ENCODE data around the gene TRAPPC5.

The TRAPPC5 gene

DNA sequence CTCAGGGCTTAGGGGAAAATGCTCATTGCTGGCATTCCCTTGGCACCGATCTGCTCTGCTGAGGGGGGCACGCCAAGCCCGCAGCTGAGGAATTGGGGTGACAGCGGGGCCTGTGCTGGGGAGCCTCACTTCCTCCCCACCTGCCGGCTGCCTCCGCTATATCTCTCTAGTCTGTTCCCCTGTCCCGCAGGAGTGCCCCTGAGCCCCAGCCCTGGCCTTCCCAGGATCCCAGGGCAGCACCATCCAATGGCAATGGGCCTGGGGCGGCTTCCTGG, 34.3 kb upstream of the TRAPPC5 start:
- DNase-seq: no peak

DNA sequence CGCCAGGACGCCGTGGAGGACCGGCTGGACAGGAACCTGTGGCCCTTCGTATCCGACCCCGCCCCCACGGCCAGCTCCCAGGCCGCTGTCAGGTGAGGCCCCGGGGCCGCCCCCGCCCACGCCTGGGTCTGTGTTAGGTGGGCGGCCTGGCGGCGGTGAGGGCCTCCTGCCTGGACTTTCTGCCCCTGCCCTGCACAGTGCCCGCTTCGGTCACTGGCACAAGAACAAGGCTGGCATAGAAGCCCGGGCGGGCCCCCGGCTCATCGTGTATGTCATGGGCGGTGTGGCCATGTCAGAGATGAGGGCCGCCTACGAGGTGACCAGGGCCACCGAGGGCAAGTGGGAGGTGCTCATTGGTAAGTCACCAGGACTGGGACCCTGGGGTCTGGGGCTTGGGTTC, 33.5 kb upstream of the TRAPPC5 start:
- no peak for DNase-seq

DNA sequence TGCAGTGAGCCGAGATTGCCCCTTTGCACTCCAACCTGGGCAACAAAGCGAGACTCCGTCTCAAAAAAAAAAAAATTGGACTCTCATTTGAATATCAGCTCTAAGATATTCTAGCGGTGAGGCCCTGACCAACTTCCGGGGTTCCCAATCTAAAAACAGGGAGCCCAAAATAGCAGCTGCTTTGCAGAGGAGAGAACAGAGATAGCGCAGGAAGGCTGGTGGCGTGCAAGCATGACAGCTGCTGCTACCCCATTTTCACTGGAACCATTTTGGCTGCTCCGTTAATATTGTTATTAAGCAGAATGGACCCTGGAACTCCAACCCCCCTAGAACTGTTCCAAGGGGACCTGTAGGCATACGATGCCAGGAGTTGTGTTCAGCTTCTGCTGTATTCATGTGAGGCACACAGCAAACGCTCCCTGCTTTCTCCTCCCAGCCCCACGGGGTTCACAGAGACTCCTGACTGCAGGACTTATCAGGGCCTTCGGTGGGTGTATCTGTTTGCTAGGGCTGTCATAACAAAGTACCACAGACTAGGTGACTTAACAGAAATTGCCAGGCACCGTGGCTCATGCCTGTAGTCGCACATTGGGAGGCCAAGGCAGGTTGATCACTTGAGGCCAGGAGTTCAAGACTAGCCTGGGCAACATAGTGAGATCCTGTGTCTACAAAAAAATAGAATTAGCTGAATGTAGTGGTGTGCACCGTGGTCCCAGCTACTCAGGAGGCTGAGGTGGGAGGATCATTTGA, 32.2 kb upstream of the TRAPPC5 start:
- no peak for DNase-seq

DNA sequence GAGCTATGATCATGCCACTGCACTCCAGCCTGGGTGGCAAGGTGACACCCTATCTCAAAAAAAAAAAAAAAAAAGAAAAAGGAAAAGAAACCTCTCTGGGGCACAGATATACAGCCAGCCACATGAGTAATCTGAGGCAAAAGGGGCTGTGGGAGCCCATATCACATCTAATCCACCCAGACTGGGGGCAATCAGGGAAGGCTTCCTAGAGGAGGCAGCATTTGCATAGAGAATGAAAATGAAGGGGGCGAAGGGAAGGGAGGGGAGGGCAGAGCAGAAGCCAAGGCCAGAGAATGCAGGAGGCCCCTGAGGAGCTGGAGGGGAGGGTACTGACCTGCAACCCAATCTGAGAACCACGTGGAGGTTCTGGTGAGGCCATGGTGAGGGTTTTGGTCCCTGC, 30.5 kb upstream of the TRAPPC5 start:
- no peak for DNase-seq

DNA sequence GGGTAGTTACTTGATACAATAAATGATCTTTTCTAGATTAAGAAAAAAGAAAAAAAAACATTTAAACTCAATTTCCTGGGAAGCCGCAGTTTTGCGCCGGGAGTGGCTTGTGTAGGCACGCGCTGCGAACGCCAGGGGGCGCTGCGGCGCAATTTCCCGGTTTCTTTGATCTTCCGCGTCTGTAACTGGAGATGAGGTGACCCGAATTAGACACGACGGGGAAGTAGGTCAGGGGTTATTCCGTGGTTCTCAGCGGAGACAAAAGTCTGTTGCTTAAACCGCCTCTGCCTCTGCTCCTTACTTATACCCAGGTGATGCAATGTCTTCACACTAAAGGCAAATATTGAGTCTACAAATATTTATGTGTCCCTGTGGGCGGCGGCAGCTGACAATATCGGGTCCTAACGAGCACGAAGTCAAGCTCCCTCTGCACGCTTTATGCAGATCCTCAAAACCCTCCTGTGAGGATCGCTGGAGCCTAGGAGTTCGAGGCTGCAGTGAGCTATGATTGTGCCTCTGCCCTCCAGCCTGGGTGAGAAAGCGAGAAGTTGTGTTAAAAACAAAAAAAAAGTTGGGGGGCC, 28.5 kb upstream of the TRAPPC5 start:
- DNase-seq: peak; percentile 64

DNA sequence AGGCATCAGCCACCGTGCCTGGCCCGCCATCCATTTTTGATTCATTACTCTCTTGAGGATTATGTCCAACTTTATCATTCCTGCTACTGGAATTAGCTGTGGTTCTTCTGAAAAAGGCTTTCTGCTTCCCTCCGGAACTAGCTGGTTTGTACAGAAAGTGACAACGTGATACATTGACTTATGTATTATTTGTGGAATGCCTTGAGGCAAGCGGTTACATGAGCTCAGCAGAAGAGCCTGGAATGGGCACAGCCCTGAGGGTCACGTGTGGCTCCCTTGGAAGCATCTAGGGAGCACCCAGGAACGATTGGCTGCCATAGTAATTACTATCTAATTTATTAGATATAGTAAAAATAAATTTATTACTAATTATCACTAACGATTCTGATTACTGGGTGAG, 26.2 kb upstream of the TRAPPC5 start:
- DNase-seq: no peak

DNA sequence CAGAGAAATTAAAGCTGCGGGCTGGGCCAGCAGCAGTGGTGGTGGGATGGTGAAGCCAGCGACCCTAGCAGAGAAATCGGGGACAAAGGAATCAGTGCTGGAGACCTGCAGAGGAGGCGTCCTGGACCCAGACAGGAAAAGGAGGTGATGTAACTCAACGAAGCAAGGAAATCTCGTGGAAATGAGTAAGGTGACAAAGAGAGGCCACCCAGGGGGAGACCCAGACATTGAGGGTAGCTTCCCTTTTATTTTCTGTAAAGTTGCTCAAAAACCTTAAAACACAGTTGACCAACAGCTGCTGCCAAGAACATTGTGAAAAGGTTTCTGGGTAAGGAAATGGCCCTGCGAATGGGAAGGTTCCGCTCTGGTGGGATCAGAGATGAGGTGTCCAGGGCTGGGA, 25.1 kb upstream of the TRAPPC5 start:
- DNase-seq: no peak

DNA sequence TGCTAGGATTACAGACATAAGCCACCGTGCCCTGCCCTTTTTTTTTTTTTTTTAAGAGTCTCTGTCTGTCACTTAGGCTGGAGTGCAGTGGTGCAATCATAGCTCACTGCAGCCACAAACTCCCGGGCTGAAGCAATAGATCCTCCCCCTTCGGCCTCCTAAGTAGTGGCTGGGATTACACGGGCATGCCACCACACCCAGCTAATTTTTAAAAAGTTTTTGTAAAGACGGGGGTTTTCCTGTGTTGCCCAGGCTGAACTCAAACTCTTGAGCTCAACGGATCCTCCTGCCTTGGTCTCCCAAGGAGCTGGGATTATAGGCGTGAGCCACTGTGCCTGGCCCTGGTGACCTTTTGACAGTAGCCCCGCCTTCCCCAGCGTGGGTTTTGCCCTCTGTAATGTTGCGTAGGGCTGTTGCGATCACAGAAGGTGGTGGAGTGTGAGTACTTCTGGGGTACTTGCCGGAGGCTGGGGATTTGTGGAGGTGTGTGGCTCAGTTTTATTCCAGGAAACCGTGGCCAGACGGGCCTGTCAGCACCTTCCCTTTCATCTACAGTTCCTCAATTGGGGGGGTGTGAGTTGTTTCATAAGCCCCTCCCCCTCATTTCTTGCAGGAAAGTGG, 23.4 kb upstream of the TRAPPC5 start:
- DNase-seq: no peak

DNA sequence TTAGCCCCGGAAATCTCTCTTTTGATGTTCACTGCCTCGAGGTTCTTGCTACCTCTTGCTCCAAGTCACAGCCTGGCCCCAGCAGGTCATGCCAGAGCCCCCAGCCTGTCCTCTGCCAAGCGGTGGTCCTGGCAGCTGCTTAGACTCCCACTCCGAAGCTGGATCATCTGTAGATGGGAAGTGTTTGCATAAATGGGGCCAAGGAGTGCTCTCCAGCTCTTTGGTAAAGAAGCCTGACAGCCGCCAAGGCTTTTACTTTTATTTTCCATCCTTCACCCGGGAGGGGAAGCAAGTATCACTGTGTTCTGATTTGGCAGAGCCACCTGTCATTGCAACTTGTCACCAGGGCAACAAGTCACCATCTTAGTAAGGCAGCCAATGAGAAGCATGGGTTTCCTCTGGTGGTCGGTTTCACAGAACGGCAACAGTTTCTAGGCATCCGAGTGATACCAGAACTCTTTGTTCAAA, 22.4 kb upstream of the TRAPPC5 start:
- DNase-seq: peak; percentile 55

DNA sequence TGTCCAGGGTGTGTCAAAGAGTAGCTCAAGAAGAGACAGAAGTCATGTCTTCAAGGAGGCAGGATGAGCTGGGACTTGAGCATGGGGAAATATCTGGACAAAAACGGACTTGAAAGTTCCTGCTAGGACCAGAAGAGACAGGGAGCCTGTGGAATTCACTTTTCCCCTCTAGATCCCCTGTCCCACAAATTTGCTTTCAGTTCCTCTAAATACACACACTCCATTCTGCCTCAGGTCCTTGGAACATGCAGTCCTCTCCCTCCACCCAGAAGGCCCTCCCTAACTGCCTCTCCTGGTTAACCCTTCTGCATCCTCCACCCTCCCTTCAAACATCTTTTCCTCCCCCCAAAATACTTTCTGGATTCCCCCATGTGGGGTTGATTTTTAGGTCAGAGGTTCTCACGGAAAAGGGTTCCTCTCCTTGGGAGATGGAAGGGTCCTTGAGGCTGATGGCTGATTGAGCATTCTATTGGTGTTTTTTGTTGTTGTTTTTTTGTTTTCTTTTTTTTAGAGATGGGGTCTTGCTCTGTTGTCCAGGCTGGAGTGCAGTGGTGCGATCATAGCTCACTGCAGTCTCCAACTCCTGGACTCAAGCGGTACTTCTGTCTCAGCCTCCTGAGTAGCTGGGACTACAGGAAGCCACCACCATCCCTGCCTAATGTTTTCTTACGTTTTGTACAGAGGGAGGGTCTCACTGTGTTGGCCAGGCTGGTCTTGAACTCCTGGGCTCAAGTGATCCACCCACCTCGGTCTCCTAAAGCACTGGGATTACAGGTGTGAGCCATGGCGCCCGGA, 18.7 kb upstream of the TRAPPC5 start:
- no peak for DNase-seq

DNA sequence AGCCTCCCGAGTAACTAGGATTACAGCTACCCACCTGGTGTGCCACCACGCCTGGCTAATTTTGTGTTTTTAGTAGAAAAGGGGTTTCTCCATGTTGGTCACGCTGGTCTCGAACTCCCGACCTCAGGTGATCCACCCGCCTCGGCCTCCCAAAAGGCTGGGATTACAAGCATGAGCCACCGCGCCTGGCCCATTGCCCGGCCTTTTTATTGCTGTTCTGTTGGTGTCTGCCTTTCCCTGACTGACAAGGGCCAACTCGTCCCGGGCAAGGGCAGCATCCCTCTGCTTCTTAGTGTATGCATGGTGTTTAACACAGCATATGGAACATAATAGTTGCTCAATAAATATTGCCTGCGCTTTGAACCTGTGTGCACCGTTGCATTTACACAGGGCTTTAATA, 18.0 kb upstream of the TRAPPC5 start:
- no peak for DNase-seq

DNA sequence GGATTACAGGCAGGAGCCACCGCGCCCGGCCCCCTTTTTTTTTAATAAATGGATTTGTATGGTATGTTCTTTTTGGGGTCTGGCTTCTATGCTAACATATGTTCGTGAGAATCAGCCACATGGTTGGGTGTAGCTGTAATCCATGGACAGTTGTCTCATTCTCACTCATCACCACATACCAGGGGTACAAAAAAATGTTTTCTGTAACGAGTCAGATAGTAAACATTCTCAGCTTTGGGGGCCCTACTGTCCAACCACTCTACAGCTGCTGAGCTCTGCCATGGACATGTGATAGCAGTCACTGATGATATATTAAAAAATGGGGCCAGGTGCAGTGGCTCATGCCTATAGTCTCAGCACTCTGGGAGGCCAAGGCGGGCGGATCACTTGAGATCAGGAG, 16.9 kb upstream of the TRAPPC5 start:
- no peak for DNase-seq

DNA sequence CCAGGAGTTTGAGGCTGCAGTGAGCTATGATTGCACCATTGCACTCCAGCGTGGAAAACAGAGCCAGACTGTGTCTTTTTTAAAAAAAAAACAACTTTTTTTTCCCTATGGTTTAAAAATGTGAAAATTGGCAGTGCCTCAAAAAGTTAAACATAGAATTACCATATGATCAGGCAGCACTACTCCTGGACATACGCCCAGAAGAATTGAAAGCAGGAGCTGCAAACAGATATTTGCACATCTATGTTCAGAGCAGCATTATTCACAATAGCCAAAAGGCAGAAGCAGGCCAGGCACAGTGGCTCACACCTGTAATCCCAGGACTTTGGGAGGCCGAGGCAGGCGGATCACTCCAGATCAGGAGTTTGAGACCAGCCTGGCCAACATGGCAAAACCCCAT, 15.6 kb upstream of the TRAPPC5 start:
- DNase-seq: no peak

DNA sequence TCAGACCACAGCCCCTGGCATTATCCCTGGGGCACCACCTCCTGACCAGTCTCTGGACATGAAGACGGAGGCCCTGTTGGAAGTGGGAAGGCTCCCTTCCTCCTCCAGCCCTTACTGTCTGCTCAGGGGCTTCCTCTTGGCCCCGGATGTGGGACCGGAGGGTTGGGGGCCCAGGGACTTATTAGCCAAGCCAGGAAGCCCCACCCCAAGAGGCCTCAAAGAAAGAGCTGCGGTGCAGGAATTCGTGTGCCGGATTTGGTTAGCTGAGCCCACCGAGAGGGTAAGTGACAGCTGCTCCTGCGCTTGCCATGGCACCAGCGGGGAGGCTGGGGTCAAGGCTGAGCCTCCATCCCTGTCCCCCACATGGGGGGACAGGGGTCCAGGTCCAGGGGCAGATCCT, 11.8 kb upstream of the TRAPPC5 start, which contains the start of gene RETN:
RETN (plus strand) TSS at position 208 of the 400 bp plus-strand sequence. CDS start 278 bp downstream, outside the sequence.
- DNase-seq: no peak

DNA sequence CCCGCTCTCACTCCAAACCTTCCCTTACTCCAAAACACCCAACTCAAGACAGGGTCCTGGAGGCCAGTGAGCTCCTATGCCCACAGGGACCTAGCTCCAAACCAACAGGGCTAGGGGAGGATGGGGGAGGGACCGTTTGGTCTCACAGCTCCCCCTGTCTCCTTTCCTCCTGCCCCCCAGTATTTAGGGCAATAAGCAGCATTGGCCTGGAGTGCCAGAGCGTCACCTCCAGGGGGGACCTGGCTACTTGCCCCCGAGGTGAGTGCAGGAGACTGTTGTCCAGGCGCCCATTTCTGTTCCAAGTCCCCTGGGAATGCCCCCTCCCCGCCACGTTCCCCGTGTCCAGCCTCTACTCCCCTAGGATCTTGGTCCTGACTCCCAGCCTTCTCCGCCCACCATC, 11.0 kb upstream of the TRAPPC5 start:
- no peak for DNase-seq

DNA sequence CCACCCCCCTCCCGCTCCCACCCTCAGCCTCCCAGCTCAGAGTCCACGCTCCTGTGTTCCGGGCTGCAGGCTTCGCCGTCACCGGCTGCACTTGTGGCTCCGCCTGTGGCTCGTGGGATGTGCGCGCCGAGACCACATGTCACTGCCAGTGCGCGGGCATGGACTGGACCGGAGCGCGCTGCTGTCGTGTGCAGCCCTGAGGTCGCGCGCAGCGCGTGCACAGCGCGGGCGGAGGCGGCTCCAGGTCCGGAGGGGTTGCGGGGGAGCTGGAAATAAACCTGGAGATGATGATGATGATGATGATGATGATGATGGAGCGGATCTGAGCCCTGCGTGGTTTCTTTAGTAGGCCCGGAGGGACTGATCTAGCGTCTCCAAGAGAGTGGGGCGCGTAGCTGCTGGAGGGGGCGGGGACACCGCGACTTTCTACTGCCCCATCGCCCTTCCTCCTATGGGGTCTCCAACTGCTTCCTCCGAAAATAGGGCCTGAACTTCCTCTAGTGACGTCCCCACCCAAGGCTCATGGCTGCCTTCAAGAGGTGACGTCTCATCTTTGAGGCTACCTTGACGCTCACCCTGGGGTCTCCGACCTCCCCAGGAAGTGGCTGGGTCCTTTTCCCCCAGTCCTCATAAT, 10.4 kb upstream of the TRAPPC5 start:
- DNase-seq: no peak

DNA sequence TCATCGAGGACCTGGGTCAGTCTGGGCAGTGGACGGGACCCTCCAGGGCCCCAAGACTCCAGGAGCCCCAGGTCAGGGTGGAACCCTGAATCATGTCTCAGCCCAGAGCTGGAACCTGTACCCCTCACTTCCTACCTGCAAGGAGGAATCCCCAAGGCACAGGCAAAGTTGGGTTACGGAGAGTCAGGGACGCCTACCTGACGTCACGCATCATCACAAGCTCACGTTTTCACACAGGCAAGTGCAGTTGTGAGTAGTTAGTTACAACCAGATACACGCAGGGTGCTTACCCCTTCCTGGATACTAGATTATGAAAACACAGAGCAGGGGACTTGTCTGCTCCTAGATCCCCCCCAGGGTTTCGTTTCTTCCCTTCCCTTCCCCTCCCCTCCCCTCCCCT, 9.8 kb upstream of the TRAPPC5 start:
- DNase-seq: no peak

DNA sequence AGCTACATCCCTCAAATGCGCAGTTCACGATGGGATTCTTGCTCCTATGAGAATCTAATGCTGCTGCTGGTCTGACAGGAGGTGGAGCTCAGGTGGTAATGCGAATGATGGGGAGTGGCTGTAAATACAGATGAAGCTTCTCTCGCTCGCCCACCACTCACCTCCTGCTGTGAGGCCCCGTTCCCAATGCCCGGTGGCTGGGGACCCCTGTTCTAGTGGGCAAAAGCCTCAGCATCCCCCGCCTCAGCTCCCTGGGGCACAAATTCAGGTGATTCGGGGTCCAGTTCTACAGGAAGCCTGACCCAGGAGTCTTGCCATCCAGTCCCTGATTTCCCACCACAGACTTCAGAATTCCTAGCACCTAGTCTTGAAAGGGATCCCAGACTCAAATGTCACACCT, 8.1 kb upstream of the TRAPPC5 start:
- DNase-seq: no peak

DNA sequence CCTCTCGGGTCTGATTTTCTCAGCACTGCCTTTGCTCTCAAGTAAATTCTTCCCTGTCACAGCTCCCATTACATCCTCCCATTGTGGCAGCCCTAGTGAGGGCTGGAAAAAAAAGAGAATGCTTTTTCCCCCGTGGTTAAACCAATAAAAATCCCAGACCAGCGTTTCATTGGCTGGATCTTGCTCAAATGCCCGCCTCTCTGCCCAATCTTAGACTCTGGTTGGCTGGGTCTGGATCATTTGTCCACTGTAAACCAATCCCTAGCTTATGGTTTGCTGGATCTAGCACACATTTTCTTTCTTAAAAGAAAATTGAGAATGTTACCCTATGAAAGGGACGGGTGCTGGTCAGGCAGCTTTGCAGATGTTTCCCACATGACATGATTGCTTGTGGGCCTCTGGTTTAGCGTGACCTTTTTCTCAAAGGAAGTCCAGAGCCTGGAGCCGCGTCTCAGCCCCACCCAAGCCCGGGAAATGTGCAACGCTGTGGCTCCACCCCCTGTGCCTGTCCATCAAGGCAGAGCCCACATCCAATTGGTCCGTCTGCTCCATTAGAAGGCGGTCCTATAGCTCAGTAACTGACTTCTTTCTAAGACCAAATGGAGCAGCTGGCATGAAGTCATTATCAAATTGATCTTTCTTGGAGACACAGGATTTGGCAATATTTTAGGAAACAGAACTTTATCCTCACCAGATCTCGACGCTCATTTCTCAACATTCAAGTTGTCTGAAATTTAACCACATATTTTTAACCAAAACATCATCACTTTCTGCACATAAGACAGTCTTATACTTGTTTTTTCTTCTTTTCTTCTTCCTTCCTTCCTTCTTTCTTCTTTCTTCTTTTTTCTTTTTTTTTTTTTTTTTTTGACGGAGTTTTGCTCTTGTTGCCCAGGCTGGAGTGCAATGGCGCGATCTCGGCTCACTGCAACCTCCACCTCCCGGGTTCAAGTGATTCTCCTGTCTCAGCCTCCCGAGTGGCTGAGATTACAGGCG, 6.3 kb upstream of the TRAPPC5 start:
- DNase-seq: no peak

DNA sequence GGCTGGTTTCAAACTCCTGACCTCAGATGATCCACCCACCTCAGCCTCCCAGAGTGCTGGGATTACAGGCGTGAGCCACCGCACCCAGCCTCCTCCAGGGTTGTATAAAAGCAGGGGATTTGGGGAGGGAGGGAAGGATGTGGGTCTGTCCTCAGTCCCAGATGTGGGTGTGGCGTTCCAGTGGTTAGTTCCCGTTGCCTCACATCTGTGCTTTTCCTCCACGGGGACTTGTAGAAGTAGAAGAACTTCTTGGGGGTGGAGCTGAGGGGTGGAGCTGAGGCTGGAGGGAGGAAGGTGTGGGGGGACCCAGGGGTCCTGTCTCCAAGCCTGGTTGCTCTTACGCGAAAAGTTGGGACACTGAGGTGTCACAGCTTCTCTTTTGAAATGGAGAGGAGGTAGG, 4.3 kb upstream of the TRAPPC5 start:
- DNase-seq: no peak

DNA sequence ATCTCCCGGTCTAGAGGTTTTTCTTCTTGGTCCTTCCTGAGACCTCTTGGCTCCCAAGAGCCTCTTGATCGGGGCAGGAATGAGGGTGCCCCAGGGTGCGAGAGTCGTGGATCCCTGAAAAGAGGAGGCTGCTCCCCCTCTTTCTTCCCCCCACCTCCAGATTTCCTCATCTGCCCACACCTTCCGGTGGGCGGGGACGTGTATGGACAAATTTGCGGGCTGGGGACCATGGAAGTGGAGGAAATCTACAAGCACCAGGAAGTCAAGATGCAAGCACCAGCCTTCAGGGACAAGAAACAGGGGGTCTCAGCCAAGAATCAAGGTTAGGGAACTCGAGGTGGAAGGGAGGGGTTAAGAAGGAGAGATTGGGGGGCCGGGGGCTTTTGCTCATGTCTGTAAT, 3.8 kb upstream of the TRAPPC5 start, which contains the start of gene MCEMP1:
MCEMP1 (plus strand) TSS at position 237 of the 400 bp plus-strand sequence; CDS start at position 268, 31 bp downstream.
- no peak for DNase-seq

Data from DMS79 (cell line).